H9 (cell line): Measurements from ENCODE around the gene RLN1. TPM values are rescaled to one million over a fixed set of nuclear protein-coding genes. Genes with fewer than 3 reads are reported as not detected.

Experiments
- DNase-seq: peaks from one replicate; pipeline ENCODE4 v3.0.0-alpha.2; 2017
- H2AFZ ChIP-seq: one replicate; pipeline ENCODE4 v1.6.1; 2013; ENCODE audit warnings: mild to moderate bottlenecking, low read length, control low read depth, moderate library complexity
- H2AK5ac ChIP-seq: 2 replicates; pipeline ENCODE4 v1.6.1; 2013; ENCODE audit warnings: low read length, control low read depth, mixed read lengths; ENCODE audit not compliant: insufficient read length
- H2BK120ac ChIP-seq: one replicate; pipeline ENCODE4 v1.6.1; 2013; ENCODE audit warnings: low read depth, mild to moderate bottlenecking, low read length, control low read depth, inconsistent platforms; ENCODE audit not compliant: poor library complexity, severe bottlenecking
- H2BK12ac ChIP-seq: 2 replicates; pipeline ENCODE4 v1.6.1; 2013; ENCODE audit warnings: low read length, control low read depth, mixed read lengths, low read depth; ENCODE audit not compliant: insufficient read length
- H2BK15ac ChIP-seq: 2 replicates; pipeline ENCODE4 v1.6.1; 2013; ENCODE audit warnings: low read depth, low read length, control low read depth
- H2BK20ac ChIP-seq: one replicate; pipeline ENCODE4 v1.6.1; 2013; ENCODE audit warnings: low read depth, mild to moderate bottlenecking, low read length, control low read depth, inconsistent platforms; ENCODE audit not compliant: poor library complexity, severe bottlenecking
- H2BK5ac ChIP-seq: 2 replicates; pipeline ENCODE4 v1.6.1; 2013; ENCODE audit warnings: low read length, control low read depth, mixed read lengths; ENCODE audit not compliant: insufficient read length
- H3K14ac ChIP-seq: 2 replicates; pipeline ENCODE4 v1.6.1; 2013; ENCODE audit warnings: low read length, control low read depth; ENCODE audit not compliant: insufficient read depth
- H3K18ac ChIP-seq: 2 replicates; pipeline ENCODE4 v1.6.1; 2013; ENCODE audit warnings: low read depth, mild to moderate bottlenecking, mixed read lengths, low read length, control low read depth; ENCODE audit not compliant: insufficient read length
- H3K23ac ChIP-seq: 2 replicates; pipeline ENCODE4 v1.6.1; 2013; ENCODE audit warnings: low read length, control low read depth, mixed read lengths, low read depth; ENCODE audit not compliant: insufficient read length
- H3K23me2 ChIP-seq: 2 replicates; pipeline ENCODE4 v1.6.1; 2013; ENCODE audit warnings: low read depth, mild to moderate bottlenecking, mixed read lengths, low read length, control low read depth; ENCODE audit not compliant: insufficient read length, poor library complexity, severe bottlenecking
- H3K27ac ChIP-seq: 2 replicates; pipeline ENCODE4 v1.5.1; 2013; ENCODE audit warnings: low read length, control low read depth, mixed read lengths, low read depth; ENCODE audit not compliant: insufficient read length
- H3K27me3 ChIP-seq: 2 replicates; pipeline ENCODE4 v1.6.1; 2013; ENCODE audit warnings: low read length, control low read depth, inconsistent platforms; ENCODE audit not compliant: insufficient read depth
- H3K4ac ChIP-seq: 2 replicates; pipeline ENCODE4 v1.6.1; 2013; ENCODE audit warnings: low read depth, mild to moderate bottlenecking, control low read depth, inconsistent platforms, low read length, moderate library complexity
- H3K4me1 ChIP-seq: 2 replicates; pipeline ENCODE4 v1.6.1; 2013; ENCODE audit warnings: low read length, control low read depth, inconsistent platforms; ENCODE audit not compliant: insufficient read depth
- H3K4me2 ChIP-seq: 2 replicates; pipeline ENCODE4 v1.6.1; 2013; ENCODE audit warnings: low read length, control low read depth, mixed read lengths; ENCODE audit not compliant: insufficient read length, insufficient read depth
- H3K56ac ChIP-seq: 2 replicates; pipeline ENCODE4 v1.6.1; 2013; ENCODE audit warnings: low read depth, mild to moderate bottlenecking, mixed read lengths, low read length, control low read depth; ENCODE audit not compliant: insufficient read length
- H3K79me1 ChIP-seq: 2 replicates; pipeline ENCODE4 v1.6.1; 2013; ENCODE audit warnings: low read depth, mild to moderate bottlenecking, moderate library complexity, low read length, control low read depth, inconsistent platforms; ENCODE audit not compliant: insufficient read depth, poor library complexity, severe bottlenecking
- H3K79me2 ChIP-seq: 2 replicates; pipeline ENCODE4 v1.6.1; 2013; ENCODE audit warnings: low read length, control low read depth, inconsistent platforms; ENCODE audit not compliant: insufficient read depth
- H3K9ac ChIP-seq: 2 replicates; pipeline ENCODE4 v1.6.1; 2013; ENCODE audit warnings: low read length, control low read depth, mixed read lengths; ENCODE audit not compliant: insufficient read length; ENCODE audit errors: extremely low read depth
- H3K9me3 ChIP-seq: one replicate; pipeline ENCODE4 v1.6.1; 2013; ENCODE audit warnings: low read depth, low read length, inconsistent platforms; ENCODE audit not compliant: control insufficient read depth
- H3T11ph ChIP-seq: one replicate; pipeline ENCODE4 v1.6.1; 2013; ENCODE audit warnings: mild to moderate bottlenecking, low read length, control low read depth, inconsistent platforms
- H4K20me1 ChIP-seq: one replicate; pipeline ENCODE4 v1.6.1; 2013; ENCODE audit not compliant: control insufficient read depth, insufficient read length, insufficient read depth
- H4K5ac ChIP-seq: 2 replicates; pipeline ENCODE4 v1.6.1; 2013; ENCODE audit warnings: low read depth, mild to moderate bottlenecking, mixed read lengths, low read length, control low read depth; ENCODE audit not compliant: insufficient read length
- H4K8ac ChIP-seq: replicated peaks from 2 replicates; pipeline ENCODE4 v1.6.1; 2013; ENCODE audit warnings: low read length, control low read depth, mixed read lengths, low read depth; ENCODE audit not compliant: insufficient read length
- H4K91ac ChIP-seq: 2 replicates; pipeline ENCODE4 v1.6.1; 2013; ENCODE audit warnings: low read depth, mild to moderate bottlenecking, moderate library complexity, mixed read lengths, low read length, control low read depth; ENCODE audit not compliant: insufficient read length
- H3K27ac Mint-ChIP-seq, 3 experiments: 2 replicates in 2 of 3; 3 replicates in 1 of 3; pipeline ENCODE4 v1.8.0; 2020 to 2021; ENCODE audit warnings: mixed read lengths in 3 of 3, mild to moderate bottlenecking in 1 of 3, moderate library complexity in 1 of 3
- H3K27me3 Mint-ChIP-seq: 2 replicates; pipeline ENCODE4 v1.8.0; 2021; ENCODE audit warnings: low read depth, mild to moderate bottlenecking, moderate library complexity, mixed read lengths
- H3K36me3 Mint-ChIP-seq, 3 experiments: 2 replicates in 2 of 3; 3 replicates in 1 of 3; pipeline ENCODE4 v1.8.0; 2020 to 2021; ENCODE audit warnings: low read depth in 3 of 3, mixed read lengths in 3 of 3; ENCODE audit not compliant: insufficient read depth in 1 of 3
- H3K4me1 Mint-ChIP-seq, 2 experiments: 2 replicates each; pipeline ENCODE4 v1.8.0; 2020; ENCODE audit warnings: mixed read lengths in 2 of 2
- H3K4me3 Mint-ChIP-seq, 2 experiments: 2 replicates in 1 of 2; 3 replicates in 1 of 2; pipeline ENCODE4 v1.8.0; 2020 to 2021; ENCODE audit warnings: mild to moderate bottlenecking in 2 of 2, mixed read lengths in 2 of 2, moderate library complexity in 1 of 2
- H3K9me3 Mint-ChIP-seq, 2 experiments: 2 replicates in 1 of 2; 3 replicates in 1 of 2; pipeline ENCODE4 v1.8.0; 2020; ENCODE audit warnings: mild to moderate bottlenecking in 2 of 2, mixed read lengths in 2 of 2, moderate library complexity in 1 of 2
- CTCF ChIP-seq: fragments of 200-600 bp; sonication (generic); conservative IDR thresholded peaks from 3 replicates; pipeline ENCODE4 v1.8.0; 2021; ENCODE audit warnings: antibody characterized with exemption, mild to moderate bottlenecking
- WGBS: extraction: QIAGEN DNeasy Blood & Tissue Kit; methylation state at CpG from one replicate; pipeline ENCODE4 v1.1.7; 2013; ENCODE audit warnings: missing lambda C conversion rate, low lambda C conversion rate, mixed read lengths; ENCODE audit not compliant: insufficient read length; ENCODE audit errors: extremely low coverage; 5-methylcytosine and 5-hydroxymethylcytosine counted together
- total RNA-seq: library from RNA; stranded (reverse); gene quantifications from 2 replicates; pipeline ENCODE4 v1.2.1, GENCODE V29; 2021

RLN1 gene
- total RNA-seq, 1 experiment from 2014 or later = 0.52 TPM

- Mint-ChIP-seq H3K4me3 (no peak overlapping the region), H3K27me3 (peaks cover 2% of the 10 kb centered on the region; the same call in 1 of the 2 replicates), H3K9me3 (no peaks in the 10 kb centered on the region), H3K27ac (no peak overlapping the region), H3K4me1 (no peaks in the 10 kb centered on the region), H3K36me3 (no peaks in the 10 kb centered on the region)
- no peak for DNase-seq
- Histone ChIP-seq H2BK15ac (no peak overlapping the region), H2BK5ac (no peak overlapping the region), H4K20me1 (no peaks in the 10 kb centered on the region), H2BK120ac (no peak overlapping the region), H3K23ac (no peak overlapping the region), H3K14ac (no peak overlapping the region), H2BK20ac (no peak overlapping the region), H4K91ac (no peak overlapping the region), H3K9me3 (no peaks in the 10 kb centered on the region), H3K18ac (no peak overlapping the region), H2AK5ac (no peak overlapping the region), H3K27me3 (no peaks in the 10 kb centered on the region), H3K27ac (no peak overlapping the region), H3K56ac (no peak overlapping the region), H2BK12ac (no peak overlapping the region), H3K4me2 (no peak overlapping the region), H4K8ac (no peak overlapping the region), H3K79me1 (no peaks in the 10 kb centered on the region), H3K4ac (no peak overlapping the region), H3K4me1 (no peaks in the 10 kb centered on the region), H3T11ph (no peak overlapping the region), H4K5ac (no peak overlapping the region), H2AFZ (no peak overlapping the region), H3K23me2 (no peaks in the 10 kb centered on the region), H3K79me2 (no peaks in the 10 kb centered on the region), H3K9ac (no peak overlapping the region)
- WGBS = no CpG with 5 or more reads among the region's 2 CpGs
- no peak for TF ChIP-seq CTCF
These were observed 16.1 kb upstream of the RLN1 start for GRCh38 chr9:5355817-5356216.
